PC-3 (cell line): ENCODE measurements around the gene ABCG1. TPM values are rescaled to one million over a fixed set of nuclear protein-coding genes. Genes with fewer than 3 reads are reported as not detected.
"Not testable (repeated sequence)": the region's sequence is repeated elsewhere in the genome, so short reads cannot be mapped to it uniquely, and the experiment has no call there.

Experiments
- ATAC-seq: fragments of 200-7000 bp; cut with Tn5 transposase; 2 replicates; pipeline ENCODE4 v1.9.1; 2020; ENCODE audit warnings: mild to moderate bottlenecking, moderate library complexity
- BruUV-seq: library from RNA; stranded (reverse); fragments of 400-500 nt; replicated peaks from 2 replicates; lab custom pipeline; 2021; lab: Mats Ljungman, UMichigan
- CTCF ChIA-PET: fragments of 300-600 bp; sonication (Branson Sonifier 250); formaldehyde crosslinking; loops from one replicate; lab custom pipeline; 2022; ENCODE audit warnings: antibody characterized with exemption; lab: Charles Lee
- POLR2A ChIA-PET: fragments of 300-600 bp; sonication (Branson Sonifier 250); formaldehyde crosslinking; loops from one replicate; lab custom pipeline; 2022; ENCODE audit warnings: antibody characterized with exemption; ENCODE audit not compliant: unreplicated experiment; lab: Charles Lee
- DNase-seq: peaks from one replicate; pipeline ENCODE4 v3.0.0-alpha.2; 2015
- H2AFZ ChIP-seq: fragments of 300-600 bp; sonication (generic); 2 replicates; pipeline ENCODE4 v1.6.0; 2016; ENCODE audit warnings: antibody characterized with exemption, low read length
- H3F3A ChIP-seq: fragments of 300-600 bp; sonication (generic); one replicate; pipeline ENCODE4 v1.6.0; 2017; ENCODE audit warnings: antibody characterized with exemption, low read length, control low read depth, mild to moderate bottlenecking; ENCODE audit not compliant: unreplicated experiment
- H3K27ac ChIP-seq: fragments of 300-600 bp; sonication (generic); 2 replicates; pipeline ENCODE4 v1.5.1; 2016; ENCODE audit warnings: mild to moderate bottlenecking, low read length
- H3K27me3 ChIP-seq: fragments of 300-600 bp; sonication (generic); 2 replicates; pipeline ENCODE4 v1.6.1; 2016; ENCODE audit warnings: low read length, mixed read lengths
- H3K36me3 ChIP-seq: fragments of 300-600 bp; sonication (generic); 2 replicates; pipeline ENCODE4 v1.6.1; 2016; ENCODE audit warnings: low read depth, mixed run types, low read length, mixed read lengths
- H3K4me1 ChIP-seq: fragments of 300-600 bp; sonication (generic); 2 replicates; pipeline ENCODE4 v1.5.1; 2016; ENCODE audit warnings: low read length; ENCODE audit not compliant: insufficient read depth
- H3K4me2 ChIP-seq: fragments of 300-600 bp; sonication (generic); 2 replicates; pipeline ENCODE4 v1.6.0; 2016; ENCODE audit warnings: low read length
- H3K4me3 ChIP-seq: fragments of 300-600 bp; sonication (generic); 2 replicates; pipeline ENCODE4 v1.5.1; 2016; ENCODE audit warnings: mild to moderate bottlenecking, low read length, mixed read lengths
- H3K79me2 ChIP-seq: fragments of 300-600 bp; sonication (generic); 2 replicates; pipeline ENCODE4 v1.6.1; 2017; ENCODE audit warnings: low read length, mixed read lengths
- H3K9ac ChIP-seq: fragments of 300-600 bp; sonication (generic); 2 replicates; pipeline ENCODE4 v1.6.0; 2016; ENCODE audit warnings: mild to moderate bottlenecking, low read length
- H3K9me2 ChIP-seq: fragments of 300-600 bp; sonication (generic); replicated peaks from 2 replicates; pipeline ENCODE4 v1.6.1; 2016; ENCODE audit warnings: mixed run types, low read length, mixed read lengths
- H3K9me3 ChIP-seq: fragments of 300-600 bp; sonication (generic); 2 replicates; pipeline ENCODE4 v1.6.1; 2016; ENCODE audit warnings: low read length, mixed read lengths
- H4K20me1 ChIP-seq: fragments of 300-600 bp; sonication (generic); 2 replicates; pipeline ENCODE4 v1.6.1; 2016; ENCODE audit warnings: low read length, mixed read lengths
- EZH2 ChIP-seq: fragments of 300-600 bp; sonication (generic); IDR thresholded peaks from one replicate; pipeline ENCODE4 v1.6.1; 2017; ENCODE audit warnings: antibody characterized with exemption, mild to moderate bottlenecking, low read length; ENCODE audit not compliant: unreplicated experiment
- EZH2phosphoT487 ChIP-seq: fragments of 300-600 bp; sonication (generic); IDR thresholded peaks from 2 replicates; pipeline ENCODE4 v1.6.1; 2018; ENCODE audit warnings: mild to moderate bottlenecking, antibody characterized with exemption, low read length, borderline replicate concordance
- intact Hi-C: fragments of 100-400 bp; cut with micrococcal nuclease; formaldehyde crosslinking; loops from 2 replicates; pipeline ENCODE4 v1.9.0; 2023
- total RNA-seq: library from RNA; depleted of rRNA; stranded (reverse); fragments of >200 nt; gene quantifications from 2 replicates; pipeline ENCODE4 v1.2.3, GENCODE V29; 2014
- TF ChIP-seq, protein P1 (sequence below): fragments of 300-600 bp; sonication (generic); conservative IDR thresholded peaks from 2 replicates; pipeline ENCODE4 v1.5.1; 2017; ENCODE audit warnings: antibody characterized with exemption, low read depth, mild to moderate bottlenecking, low read length

Gene ABCG1
- total RNA-seq, 1 experiment from 2014 or later: 0.66 TPM

DNA sequence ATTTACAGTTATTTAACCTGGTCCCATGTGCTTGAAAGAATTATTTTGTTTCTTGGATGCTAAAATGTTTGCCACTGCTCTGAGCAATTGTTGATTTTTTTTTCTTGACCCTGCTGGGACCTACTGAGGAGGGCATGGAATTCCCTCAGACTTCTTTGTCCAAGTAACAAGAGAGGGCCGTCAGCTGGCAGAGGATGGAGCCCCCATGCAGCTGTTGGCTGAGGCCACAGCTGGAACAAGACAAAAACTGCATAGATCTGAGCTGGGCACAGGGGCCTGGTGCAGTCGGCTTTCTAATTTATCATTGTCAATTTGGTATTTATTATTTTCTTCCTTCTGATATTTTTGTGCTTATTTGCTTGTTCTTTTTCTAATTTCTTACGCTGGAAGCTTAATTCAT is 39.6 kb upstream of the ABCG1 start:
- DNase-seq: no peak
- Histone ChIP-seq H3K79me2 (no peaks in the 10 kb centered on the region), H3K9me3 (no peaks in the 10 kb centered on the region), H3K4me2 (no peak overlapping the region), H3K27ac (no peak overlapping the region), H3K9me2 (no peaks in the 10 kb centered on the region), H3K4me1 (no peaks in the 10 kb centered on the region), H3F3A (no peaks in the 10 kb centered on the region), H3K9ac (no peak overlapping the region), H3K36me3 (no peaks in the 10 kb centered on the region), H3K27me3 (peaks cover 8% of the 10 kb centered on the region; the same call in 1 of the 2 replicates), H4K20me1 (no peaks in the 10 kb centered on the region), H2AFZ (no peak overlapping the region), H3K4me3 (no peak overlapping the region)
- ChIA-PET CTCF (no interaction called here), POLR2A (no interaction called here)
- TF ChIP-seq EZH2: no peak
- TF ChIP-seq EZH2phosphoT487: no peak
- TF ChIP-seq, protein P1, sequence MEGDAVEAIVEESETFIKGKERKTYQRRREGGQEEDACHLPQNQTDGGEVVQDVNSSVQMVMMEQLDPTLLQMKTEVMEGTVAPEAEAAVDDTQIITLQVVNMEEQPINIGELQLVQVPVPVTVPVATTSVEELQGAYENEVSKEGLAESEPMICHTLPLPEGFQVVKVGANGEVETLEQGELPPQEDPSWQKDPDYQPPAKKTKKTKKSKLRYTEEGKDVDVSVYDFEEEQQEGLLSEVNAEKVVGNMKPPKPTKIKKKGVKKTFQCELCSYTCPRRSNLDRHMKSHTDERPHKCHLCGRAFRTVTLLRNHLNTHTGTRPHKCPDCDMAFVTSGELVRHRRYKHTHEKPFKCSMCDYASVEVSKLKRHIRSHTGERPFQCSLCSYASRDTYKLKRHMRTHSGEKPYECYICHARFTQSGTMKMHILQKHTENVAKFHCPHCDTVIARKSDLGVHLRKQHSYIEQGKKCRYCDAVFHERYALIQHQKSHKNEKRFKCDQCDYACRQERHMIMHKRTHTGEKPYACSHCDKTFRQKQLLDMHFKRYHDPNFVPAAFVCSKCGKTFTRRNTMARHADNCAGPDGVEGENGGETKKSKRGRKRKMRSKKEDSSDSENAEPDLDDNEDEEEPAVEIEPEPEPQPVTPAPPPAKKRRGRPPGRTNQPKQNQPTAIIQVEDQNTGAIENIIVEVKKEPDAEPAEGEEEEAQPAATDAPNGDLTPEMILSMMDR: no peak
- no TSS peak for BruUV-seq
- intact Hi-C loops: no loop called here
- no peak for ATAC-seq

DNA sequence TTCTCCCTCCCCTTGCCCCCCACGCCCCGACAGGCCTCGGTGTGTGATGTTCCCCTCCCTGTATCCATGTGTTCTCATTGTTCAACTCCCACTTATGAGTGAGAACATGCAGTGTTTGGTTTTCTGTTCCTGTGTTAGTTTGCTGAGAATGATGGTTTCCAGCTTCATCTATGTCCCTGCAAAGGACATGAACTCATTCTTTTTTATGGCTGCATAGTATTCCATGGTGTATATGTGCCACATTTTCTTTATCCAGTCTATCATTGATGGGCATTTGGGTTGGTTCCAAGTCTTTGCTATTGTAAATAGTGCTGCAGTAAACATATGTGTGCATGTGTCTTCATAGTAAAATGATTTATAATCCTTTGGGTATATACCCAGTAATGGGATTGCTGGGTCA is 38.9 kb upstream of the ABCG1 start:
- H3K9me2 ChIP-seq, H3K9me3 ChIP-seq, POLR2A ChIA-PET, ATAC-seq, H3K4me3 ChIP-seq, DNase-seq, intact Hi-C loops, H4K20me1 ChIP-seq, BruUV-seq, H3K79me2 ChIP-seq, H3K4me1 ChIP-seq, H3F3A ChIP-seq, H2AFZ ChIP-seq, H3K9ac ChIP-seq, H3K36me3 ChIP-seq, H3K27ac ChIP-seq, CTCF ChIA-PET, H3K27me3 ChIP-seq, H3K4me2 ChIP-seq: not testable (repeated sequence)

DNA sequence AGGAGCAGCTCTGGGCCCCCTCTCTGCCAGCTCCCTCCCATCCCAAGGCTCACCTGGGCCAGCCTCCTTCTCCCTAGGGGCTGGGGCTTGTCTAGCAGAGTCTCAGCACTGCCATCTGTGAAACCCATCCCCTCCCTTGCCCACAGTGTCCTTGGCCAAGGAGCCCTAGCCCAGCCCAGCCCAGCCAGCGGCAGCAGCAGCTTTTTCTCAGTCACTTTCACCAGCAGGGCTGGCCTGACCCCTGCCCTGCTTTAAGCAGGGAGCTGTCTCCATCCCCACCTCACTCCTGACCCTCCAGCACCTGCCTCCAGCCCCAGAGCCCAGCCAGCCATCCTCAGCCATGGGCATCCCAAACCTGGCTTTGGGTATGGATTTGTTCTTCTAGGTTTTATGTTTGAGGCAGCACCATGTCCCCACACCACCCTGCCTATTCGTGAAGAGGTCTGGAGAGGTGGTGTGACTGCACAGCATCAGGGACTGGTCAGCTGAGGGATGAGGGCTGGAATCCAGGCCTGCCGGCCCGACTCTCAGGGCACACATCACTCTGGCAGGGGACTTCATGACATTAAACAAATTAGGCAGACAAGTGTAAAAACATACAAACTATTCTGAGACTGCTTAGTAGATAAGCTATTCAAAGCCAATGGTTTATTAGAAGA is 36.1 kb upstream of the ABCG1 start:
- no peaks in the 10 kb centered on the region for H3K27me3 ChIP-seq
- CTCF ChIA-PET: no interaction called here
- ATAC-seq (no peak), DNase-seq (no peak)
- H3K4me3 ChIP-seq: no peak overlapping the region
- no peak overlapping the region for H3K27ac ChIP-seq
- BruUV-seq: no TSS peak
- no peaks in the 10 kb centered on the region for H3K9me2 ChIP-seq
- H3K4me2 ChIP-seq: no peak overlapping the region
- intact Hi-C loops: no loop called here
- H2AFZ ChIP-seq: no peak overlapping the region
- no peaks in the 10 kb centered on the region for H3F3A ChIP-seq
- no peaks in the 10 kb centered on the region for H3K9me3 ChIP-seq
- no peaks in the 10 kb centered on the region for H4K20me1 ChIP-seq
- no peaks in the 10 kb centered on the region for H3K4me1 ChIP-seq
- no peaks in the 10 kb centered on the region for H3K79me2 ChIP-seq
- H3K9ac ChIP-seq: no peak overlapping the region
- POLR2A ChIA-PET: no interaction called here
- H3K36me3 ChIP-seq: no peaks in the 10 kb centered on the region
- TF ChIP-seq EZH2phosphoT487: no peak
